H9 (cell line): Measurements from ENCODE around the gene FLNC. TPM values are rescaled to one million over a fixed set of nuclear protein-coding genes. Genes with fewer than 3 reads are reported as not detected.
A peak's percentile ranks its signal among the peaks of the same experiment; 100 is the strongest.

Source experiments
- DNase-seq: peaks from one replicate; pipeline ENCODE4 v3.0.0-alpha.2; 2017
- H2AFZ ChIP-seq: one replicate; pipeline ENCODE4 v1.6.1; 2013; ENCODE audit warnings: mild to moderate bottlenecking, low read length, control low read depth, moderate library complexity
- H2AK5ac ChIP-seq: 2 replicates; pipeline ENCODE4 v1.6.1; 2013; ENCODE audit warnings: low read length, control low read depth, mixed read lengths; ENCODE audit not compliant: insufficient read length
- H2BK120ac ChIP-seq: one replicate; pipeline ENCODE4 v1.6.1; 2013; ENCODE audit warnings: low read depth, mild to moderate bottlenecking, low read length, control low read depth, inconsistent platforms; ENCODE audit not compliant: poor library complexity, severe bottlenecking
- H2BK12ac ChIP-seq: 2 replicates; pipeline ENCODE4 v1.6.1; 2013; ENCODE audit warnings: low read length, control low read depth, mixed read lengths, low read depth; ENCODE audit not compliant: insufficient read length
- H2BK15ac ChIP-seq: 2 replicates; pipeline ENCODE4 v1.6.1; 2013; ENCODE audit warnings: low read depth, low read length, control low read depth
- H2BK20ac ChIP-seq: one replicate; pipeline ENCODE4 v1.6.1; 2013; ENCODE audit warnings: low read depth, mild to moderate bottlenecking, low read length, control low read depth, inconsistent platforms; ENCODE audit not compliant: poor library complexity, severe bottlenecking
- H2BK5ac ChIP-seq: 2 replicates; pipeline ENCODE4 v1.6.1; 2013; ENCODE audit warnings: low read length, control low read depth, mixed read lengths; ENCODE audit not compliant: insufficient read length
- H3K14ac ChIP-seq: 2 replicates; pipeline ENCODE4 v1.6.1; 2013; ENCODE audit warnings: low read length, control low read depth; ENCODE audit not compliant: insufficient read depth
- H3K18ac ChIP-seq: 2 replicates; pipeline ENCODE4 v1.6.1; 2013; ENCODE audit warnings: low read depth, mild to moderate bottlenecking, mixed read lengths, low read length, control low read depth; ENCODE audit not compliant: insufficient read length
- H3K23ac ChIP-seq: 2 replicates; pipeline ENCODE4 v1.6.1; 2013; ENCODE audit warnings: low read length, control low read depth, mixed read lengths, low read depth; ENCODE audit not compliant: insufficient read length
- H3K23me2 ChIP-seq: 2 replicates; pipeline ENCODE4 v1.6.1; 2013; ENCODE audit warnings: low read depth, mild to moderate bottlenecking, mixed read lengths, low read length, control low read depth; ENCODE audit not compliant: insufficient read length, poor library complexity, severe bottlenecking
- H3K27ac ChIP-seq: 2 replicates; pipeline ENCODE4 v1.5.1; 2013; ENCODE audit warnings: low read length, control low read depth, mixed read lengths, low read depth; ENCODE audit not compliant: insufficient read length
- H3K27me3 ChIP-seq: 2 replicates; pipeline ENCODE4 v1.6.1; 2013; ENCODE audit warnings: low read length, control low read depth, inconsistent platforms; ENCODE audit not compliant: insufficient read depth
- H3K4ac ChIP-seq: 2 replicates; pipeline ENCODE4 v1.6.1; 2013; ENCODE audit warnings: low read depth, mild to moderate bottlenecking, control low read depth, inconsistent platforms, low read length, moderate library complexity
- H3K4me1 ChIP-seq: 2 replicates; pipeline ENCODE4 v1.6.1; 2013; ENCODE audit warnings: low read length, control low read depth, inconsistent platforms; ENCODE audit not compliant: insufficient read depth
- H3K4me2 ChIP-seq: 2 replicates; pipeline ENCODE4 v1.6.1; 2013; ENCODE audit warnings: low read length, control low read depth, mixed read lengths; ENCODE audit not compliant: insufficient read length, insufficient read depth
- H3K56ac ChIP-seq: 2 replicates; pipeline ENCODE4 v1.6.1; 2013; ENCODE audit warnings: low read depth, mild to moderate bottlenecking, mixed read lengths, low read length, control low read depth; ENCODE audit not compliant: insufficient read length
- H3K79me1 ChIP-seq: 2 replicates; pipeline ENCODE4 v1.6.1; 2013; ENCODE audit warnings: low read depth, mild to moderate bottlenecking, moderate library complexity, low read length, control low read depth, inconsistent platforms; ENCODE audit not compliant: insufficient read depth, poor library complexity, severe bottlenecking
- H3K79me2 ChIP-seq: 2 replicates; pipeline ENCODE4 v1.6.1; 2013; ENCODE audit warnings: low read length, control low read depth, inconsistent platforms; ENCODE audit not compliant: insufficient read depth
- H3K9ac ChIP-seq: 2 replicates; pipeline ENCODE4 v1.6.1; 2013; ENCODE audit warnings: low read length, control low read depth, mixed read lengths; ENCODE audit not compliant: insufficient read length; ENCODE audit errors: extremely low read depth
- H3K9me3 ChIP-seq: one replicate; pipeline ENCODE4 v1.6.1; 2013; ENCODE audit warnings: low read depth, low read length, inconsistent platforms; ENCODE audit not compliant: control insufficient read depth
- H3T11ph ChIP-seq: one replicate; pipeline ENCODE4 v1.6.1; 2013; ENCODE audit warnings: mild to moderate bottlenecking, low read length, control low read depth, inconsistent platforms
- H4K20me1 ChIP-seq: one replicate; pipeline ENCODE4 v1.6.1; 2013; ENCODE audit not compliant: control insufficient read depth, insufficient read length, insufficient read depth
- H4K5ac ChIP-seq: 2 replicates; pipeline ENCODE4 v1.6.1; 2013; ENCODE audit warnings: low read depth, mild to moderate bottlenecking, mixed read lengths, low read length, control low read depth; ENCODE audit not compliant: insufficient read length
- H4K8ac ChIP-seq: replicated peaks from 2 replicates; pipeline ENCODE4 v1.6.1; 2013; ENCODE audit warnings: low read length, control low read depth, mixed read lengths, low read depth; ENCODE audit not compliant: insufficient read length
- H4K91ac ChIP-seq: 2 replicates; pipeline ENCODE4 v1.6.1; 2013; ENCODE audit warnings: low read depth, mild to moderate bottlenecking, moderate library complexity, mixed read lengths, low read length, control low read depth; ENCODE audit not compliant: insufficient read length
- H3K27ac Mint-ChIP-seq, 3 experiments: 2 replicates in 2 of 3; 3 replicates in 1 of 3; pipeline ENCODE4 v1.8.0; 2020 to 2021; ENCODE audit warnings: mixed read lengths in 3 of 3, mild to moderate bottlenecking in 1 of 3, moderate library complexity in 1 of 3
- H3K27me3 Mint-ChIP-seq: 2 replicates; pipeline ENCODE4 v1.8.0; 2021; ENCODE audit warnings: low read depth, mild to moderate bottlenecking, moderate library complexity, mixed read lengths
- H3K36me3 Mint-ChIP-seq, 3 experiments: 2 replicates in 2 of 3; 3 replicates in 1 of 3; pipeline ENCODE4 v1.8.0; 2020 to 2021; ENCODE audit warnings: low read depth in 3 of 3, mixed read lengths in 3 of 3; ENCODE audit not compliant: insufficient read depth in 1 of 3
- H3K4me1 Mint-ChIP-seq, 2 experiments: 2 replicates each; pipeline ENCODE4 v1.8.0; 2020; ENCODE audit warnings: mixed read lengths in 2 of 2
- H3K4me3 Mint-ChIP-seq, 2 experiments: 2 replicates in 1 of 2; 3 replicates in 1 of 2; pipeline ENCODE4 v1.8.0; 2020 to 2021; ENCODE audit warnings: mild to moderate bottlenecking in 2 of 2, mixed read lengths in 2 of 2, moderate library complexity in 1 of 2
- H3K9me3 Mint-ChIP-seq, 2 experiments: 2 replicates in 1 of 2; 3 replicates in 1 of 2; pipeline ENCODE4 v1.8.0; 2020; ENCODE audit warnings: mild to moderate bottlenecking in 2 of 2, mixed read lengths in 2 of 2, moderate library complexity in 1 of 2
- CTCF ChIP-seq: fragments of 200-600 bp; sonication (generic); conservative IDR thresholded peaks from 3 replicates; pipeline ENCODE4 v1.8.0; 2021; ENCODE audit warnings: antibody characterized with exemption, mild to moderate bottlenecking
- whole genome bisulfite sequencing: extraction: QIAGEN DNeasy Blood & Tissue Kit; methylation state at CpG from one replicate; pipeline ENCODE4 v1.1.7; 2013; ENCODE audit warnings: missing lambda C conversion rate, low lambda C conversion rate, mixed read lengths; ENCODE audit not compliant: insufficient read length; ENCODE audit errors: extremely low coverage; 5-methylcytosine and 5-hydroxymethylcytosine counted together
- total RNA-seq: library from RNA; stranded (reverse); gene quantifications from 2 replicates; pipeline ENCODE4 v1.2.1, GENCODE V29; 2021

Gene FLNC
- total RNA-seq, 1 experiment from 2014 or later, result 12.2 TPM

GRCh38 chr7:128783143-128783861, 46.9 kb upstream of the FLNC start:
- H3K4me1 Mint-ChIP-seq, result peaks cover 12 to 20% of the 10 kb centered on the region in 2 experiments
- Histone ChIP-seq H2BK20ac (no peak overlapping the region), H3K79me2 (no peaks in the 10 kb centered on the region), H3K4me1 (0 out of 2 replicates have a peak, but pooled peaks cover 5% of the 10 kb centered on the region), H3K4ac (no peak overlapping the region), H4K91ac (no peak overlapping the region), H3K4me2 (peak overlapping the region; percentile 86), H2BK12ac (no peak overlapping the region), H3K79me1 (no peaks in the 10 kb centered on the region), H2BK120ac (no peak overlapping the region), H3K27me3 (no peaks in the 10 kb centered on the region), H4K8ac (no peak overlapping the region), H4K5ac (no peak overlapping the region), H4K20me1 (no peaks in the 10 kb centered on the region), H3T11ph (no peak overlapping the region), H2BK5ac (no peak overlapping the region), H3K27ac (no peak overlapping the region), H3K23ac (no peak overlapping the region), H2AFZ (peak overlapping the region; percentile 59), H3K56ac (no peak overlapping the region), H3K23me2 (peaks cover 6% of the 10 kb centered on the region), H2AK5ac (no peak overlapping the region), H3K18ac (no peak overlapping the region), H3K14ac (no peak overlapping the region; the same call in 1 of the 2 replicates), H3K9ac (peak overlapping the region; percentile 45), H2BK15ac (no peak overlapping the region), H3K9me3 (no peaks in the 10 kb centered on the region)
- peaks cover 0 to under 1% of the 10 kb centered on the region in 2 experiments; a peak in 3 of 5 replicates for H3K9me3 Mint-ChIP-seq
- H3K36me3 Mint-ChIP-seq, result no peaks in the 10 kb centered on the region
- peak; percentile 95 for DNase-seq
- TF ChIP-seq CTCF, result no peak
- H3K4me3 Mint-ChIP-seq, result peak overlapping the region; percentile 80 to 84
- WGBS, result no CpG with 5 or more reads among the region's 15 CpGs
- H3K27ac Mint-ChIP-seq, result peak overlapping the region; percentile 42 to 74 (median 71); a peak in 5 of 7 replicates
- H3K27me3 Mint-ChIP-seq, result peaks cover 15% of the 10 kb centered on the region
